Memory B cell (primary cell): ENCODE results near the gene PDRG1.

Experiments
- ATAC-seq: fragments of 150-1000 bp; cut with Tn5 transposase; 2 replicates; pipeline ENCODE4 v1.10.0; 2021; ENCODE audit warnings: low read depth, mild to moderate bottlenecking, moderate library complexity
- DNase-seq, 2 donors: peaks; one replicate each; pipeline ENCODE4 v3.0.0; 2022; ENCODE audit warnings: low spot score in 2 of 2
- H3K27ac Mint-ChIP-seq: one replicate; pipeline ENCODE4 v1.8.0; 2022; ENCODE audit warnings: mild to moderate bottlenecking, moderate library complexity, mixed read lengths
- H3K27me3 Mint-ChIP-seq: one replicate; pipeline ENCODE4 v1.8.0; 2022; ENCODE audit warnings: mixed read lengths
- H3K36me3 Mint-ChIP-seq: one replicate; pipeline ENCODE4 v1.8.0; 2022; ENCODE audit warnings: mild to moderate bottlenecking, mixed read lengths
- H3K4me1 Mint-ChIP-seq: one replicate; pipeline ENCODE4 v1.8.0; 2022; ENCODE audit warnings: mixed read lengths
- H3K4me3 Mint-ChIP-seq: one replicate; pipeline ENCODE4 v1.8.0; 2022; ENCODE audit warnings: mild to moderate bottlenecking, moderate library complexity, mixed read lengths
- H3K9me3 Mint-ChIP-seq: one replicate; pipeline ENCODE4 v1.8.0; 2022; ENCODE audit warnings: mixed read lengths

PDRG1 gene

DNA sequence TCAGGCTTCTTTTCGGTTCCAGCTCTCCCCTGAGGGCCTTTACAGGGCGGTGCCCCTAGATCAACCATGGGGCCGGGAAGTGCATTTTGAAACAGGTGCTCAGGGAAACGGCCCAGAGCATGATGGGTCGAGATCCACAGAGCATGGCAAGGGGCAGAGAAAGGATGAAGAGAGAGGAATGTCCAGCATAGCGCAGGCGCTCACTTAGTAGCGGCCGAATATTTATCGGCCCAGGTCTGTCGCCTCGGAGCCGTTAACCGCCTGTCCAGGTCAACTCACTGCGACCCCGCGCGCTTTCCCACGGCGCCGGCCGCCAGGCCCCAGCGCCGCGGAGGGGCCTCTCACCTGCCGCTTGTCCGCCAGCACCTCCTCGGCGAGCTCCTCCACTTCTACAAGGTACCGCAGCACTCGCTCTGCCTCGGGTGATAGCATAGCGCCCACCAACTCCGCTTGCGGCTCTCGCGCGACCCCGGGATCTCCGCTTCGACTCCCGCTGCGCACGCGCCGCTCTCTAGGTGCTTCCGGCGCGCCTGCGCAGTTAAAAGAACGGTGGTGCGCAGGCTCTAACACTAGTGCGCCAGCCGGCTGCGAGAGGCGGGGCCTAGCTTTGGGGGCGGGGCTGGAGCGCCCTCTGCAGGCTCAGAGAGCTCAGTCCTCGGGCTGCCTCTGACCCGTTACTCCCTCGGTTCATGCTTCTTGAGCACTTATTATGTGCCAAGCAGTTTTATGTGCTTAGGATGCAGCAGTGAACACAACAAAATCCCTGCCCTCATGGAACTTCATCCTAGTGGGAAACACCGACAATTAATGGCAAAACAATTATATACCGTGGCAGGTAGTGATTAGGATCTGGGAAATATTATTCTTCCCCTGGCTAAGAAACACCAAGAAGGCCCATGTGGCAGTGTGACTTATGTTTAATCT is at the start of gene PDRG1:
PDRG1 (minus strand) TSS at position 517 of the 924 bp plus-strand sequence; CDS start at position 432, 85 bp downstream.
- H3K36me3 Mint-ChIP-seq: peaks cover 20% of the 10 kb centered on the region
- peak within 1 kb of the TSS; percentile 98 for H3K27ac Mint-ChIP-seq
- peak; percentile 86 for ATAC-seq
- H3K27me3 Mint-ChIP-seq: peaks cover 8% of the 10 kb centered on the region
- H3K4me3 Mint-ChIP-seq: peak within 1 kb of the TSS; percentile 100
- H3K9me3 Mint-ChIP-seq: no peaks in the 10 kb centered on the region
- H3K4me1 Mint-ChIP-seq: peaks cover 23% of the 10 kb centered on the region
- peak; percentile 98 to 99 for DNase-seq

DNA sequence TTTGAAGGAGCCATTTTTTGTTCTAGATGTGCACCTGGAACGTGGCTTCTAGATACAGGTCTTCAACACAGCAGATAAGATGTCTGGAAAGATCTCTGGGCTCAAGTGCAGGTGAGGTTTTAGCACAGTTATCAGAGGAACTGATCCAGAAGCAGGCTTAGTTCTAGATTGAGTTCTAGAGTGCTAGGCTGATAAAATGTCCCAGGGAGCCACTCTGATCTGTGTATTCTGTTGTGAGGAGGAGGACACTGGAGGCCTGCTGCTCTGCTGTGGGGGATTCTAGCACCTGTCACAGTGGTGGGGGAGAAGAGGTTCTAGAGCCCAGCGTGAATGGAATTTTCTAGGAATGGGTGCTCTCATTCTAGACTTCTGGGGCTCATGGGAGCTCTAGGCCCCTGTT is 46.4 kb upstream of the PDRG1 start:
- H3K9me3 Mint-ChIP-seq: no peaks in the 10 kb centered on the region
- H3K4me3 Mint-ChIP-seq: no peak overlapping the region
- H3K27ac Mint-ChIP-seq: no peak overlapping the region
- H3K36me3 Mint-ChIP-seq: peaks cover 2% of the 10 kb centered on the region
- H3K4me1 Mint-ChIP-seq: peaks cover 16% of the 10 kb centered on the region
- peaks cover 27% of the 10 kb centered on the region for H3K27me3 Mint-ChIP-seq
- DNase-seq (no peak), ATAC-seq (no peak)

DNA sequence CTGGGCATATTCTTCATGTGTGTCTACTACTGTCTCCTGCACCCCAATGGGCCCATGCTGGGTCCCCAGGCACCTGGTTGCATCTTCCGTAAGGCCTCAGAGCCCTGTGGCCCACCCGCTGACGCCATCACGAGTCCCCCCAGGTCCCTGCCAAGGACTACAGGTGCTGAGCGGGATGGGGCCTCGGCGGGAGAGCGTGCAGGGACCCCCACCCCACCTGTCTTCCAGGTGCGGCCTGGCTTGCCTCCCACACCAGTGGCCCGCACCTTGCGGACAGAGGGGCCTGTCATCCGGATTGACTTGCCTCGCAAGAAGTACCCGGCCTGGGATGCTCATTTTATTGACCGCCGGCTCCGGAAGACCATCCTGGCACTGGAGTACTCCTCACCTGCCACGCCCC is 45.1 kb upstream of the PDRG1 start:
- no peak for ATAC-seq
- peaks cover 33% of the 10 kb centered on the region for H3K27me3 Mint-ChIP-seq

GRCh38 chr20:31992086-31992485 is 40.2 kb upstream of the PDRG1 start:
- H3K4me1 Mint-ChIP-seq: peaks cover 16% of the 10 kb centered on the region
- no peak overlapping the region for H3K27ac Mint-ChIP-seq
- peaks cover 34% of the 10 kb centered on the region for H3K27me3 Mint-ChIP-seq
- DNase-seq (no peak), ATAC-seq (no peak)
- no peaks in the 10 kb centered on the region for H3K9me3 Mint-ChIP-seq
- peaks cover 2% of the 10 kb centered on the region for H3K36me3 Mint-ChIP-seq
- no peak overlapping the region for H3K4me3 Mint-ChIP-seq

More for the DNA sequence above, 45.1 kb upstream of the PDRG1 start:
- Mint-ChIP-seq H3K27ac (no peak overlapping the region), H3K36me3 (peaks cover 2% of the 10 kb centered on the region), H3K4me1 (peaks cover 16% of the 10 kb centered on the region), H3K9me3 (no peaks in the 10 kb centered on the region), H3K4me3 (no peak overlapping the region)
- DNase-seq: no peak

DNA sequence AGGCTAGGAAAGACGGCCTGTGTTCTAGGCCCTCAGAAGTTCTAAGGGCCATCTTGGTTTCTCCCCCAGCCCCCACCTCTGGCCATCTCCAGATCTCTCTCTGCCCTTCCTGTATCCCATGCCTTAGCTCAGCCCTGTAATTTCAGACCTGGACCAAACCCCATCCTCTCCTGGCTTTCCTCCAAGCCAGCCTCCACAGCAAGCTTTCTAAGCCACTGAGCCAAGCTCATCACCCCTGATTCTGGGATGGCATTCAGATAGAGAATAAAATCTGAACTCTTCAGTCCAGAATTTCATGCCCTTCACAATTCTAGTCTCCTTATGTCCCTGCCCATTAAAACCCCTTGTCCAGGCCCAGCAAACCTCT is 39.5 kb upstream of the PDRG1 start:
- Mint-ChIP-seq H3K4me3 (no peak overlapping the region), H3K36me3 (no peaks in the 10 kb centered on the region), H3K27me3 (peaks cover 28% of the 10 kb centered on the region), H3K4me1 (peaks cover 11% of the 10 kb centered on the region), H3K27ac (no peak overlapping the region), H3K9me3 (no peaks in the 10 kb centered on the region)
- DNase-seq: no peak
- ATAC-seq: no peak

DNA sequence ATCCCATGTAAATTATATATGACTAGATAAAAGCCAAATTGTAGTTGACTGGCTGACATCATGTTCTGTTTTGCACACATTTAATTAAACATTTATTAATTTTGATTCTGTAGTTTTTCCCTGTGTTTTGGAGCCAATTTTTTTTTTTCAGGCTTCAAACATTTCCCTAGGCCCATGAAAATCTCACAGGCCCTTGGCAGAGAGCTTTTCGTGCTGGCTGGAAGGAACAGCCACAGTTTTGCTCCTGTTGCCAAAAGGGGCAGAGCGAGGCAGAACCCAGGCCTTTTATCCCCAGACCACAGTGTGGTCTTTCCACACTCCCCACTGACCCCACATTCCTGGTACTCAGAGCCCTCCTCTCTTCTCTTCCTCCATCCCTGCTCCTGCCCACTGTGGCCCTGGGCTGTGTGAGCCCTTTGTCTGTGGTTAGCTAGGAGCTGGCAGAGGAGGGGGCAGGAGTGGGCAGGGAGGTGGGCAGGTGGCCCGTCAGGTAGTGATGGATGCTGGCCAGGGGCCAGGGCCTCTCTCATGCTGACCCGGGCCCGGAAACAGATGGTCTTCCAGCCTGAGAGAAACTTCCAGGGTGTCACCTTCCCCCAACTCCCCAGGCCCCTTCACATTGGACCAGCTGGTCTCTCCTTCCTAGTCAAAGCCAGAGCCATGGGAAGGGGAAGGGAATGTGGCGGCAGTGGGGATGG is 38.9 kb upstream of the PDRG1 start:
- H3K4me1 Mint-ChIP-seq: peaks cover 7% of the 10 kb centered on the region

GRCh38 chr20:31989030-31989645 is 37.3 kb upstream of the PDRG1 start:
- Mint-ChIP-seq H3K4me3 (no peak overlapping the region), H3K27me3 (peaks cover 18% of the 10 kb centered on the region)

More for the DNA sequence above, 38.9 kb upstream of the PDRG1 start:
- Mint-ChIP-seq H3K9me3 (no peaks in the 10 kb centered on the region), H3K4me3 (no peak overlapping the region), H3K27me3 (peaks cover 23% of the 10 kb centered on the region), H3K36me3 (no peaks in the 10 kb centered on the region), H3K27ac (no peak overlapping the region)
- no peak for ATAC-seq
- no peak for DNase-seq

DNA sequence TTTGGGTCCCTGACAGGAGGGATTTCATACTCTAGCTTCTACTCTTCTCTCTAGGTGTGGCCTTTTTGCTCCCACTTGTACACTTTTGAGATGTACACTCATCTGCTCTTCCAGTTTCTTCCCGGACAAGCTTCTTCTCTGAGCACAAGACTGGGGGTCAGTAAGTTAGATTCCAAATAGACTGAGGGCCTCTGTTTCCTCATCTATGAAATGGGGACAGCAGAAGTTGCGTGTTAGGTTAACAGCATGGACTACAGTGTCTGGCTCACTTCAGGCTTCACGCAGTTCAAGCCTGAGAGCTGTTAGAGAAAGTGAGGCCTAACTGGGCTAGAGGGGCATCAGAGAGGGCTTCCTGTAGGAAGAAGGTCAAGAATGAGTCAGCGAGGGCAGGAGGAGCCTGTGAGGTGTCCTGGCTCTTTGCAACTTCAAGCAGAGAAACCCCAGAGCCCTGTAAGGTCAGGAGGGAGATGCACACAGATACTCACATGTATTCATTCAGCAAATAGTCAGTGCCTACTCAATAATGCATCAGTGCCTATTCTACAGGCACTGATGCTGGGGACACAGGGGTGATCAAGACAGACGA is 36.7 kb upstream of the PDRG1 start:
- Mint-ChIP-seq H3K9me3 (no peaks in the 10 kb centered on the region), H3K4me3 (no peak overlapping the region), H3K4me1 (no peaks in the 10 kb centered on the region), H3K27ac (no peak overlapping the region), H3K36me3 (no peaks in the 10 kb centered on the region), H3K27me3 (peaks cover 13% of the 10 kb centered on the region)
- ATAC-seq (no peak), DNase-seq (no peak)

More at GRCh38 chr20:31989030-31989645, 37.3 kb upstream of the PDRG1 start:
- Mint-ChIP-seq H3K9me3 (no peaks in the 10 kb centered on the region), H3K36me3 (no peaks in the 10 kb centered on the region), H3K4me1 (no peaks in the 10 kb centered on the region), H3K27ac (no peak overlapping the region)
- no peak for DNase-seq
- ATAC-seq: no peak

GRCh38 chr20:31987744-31988143 is 35.9 kb upstream of the PDRG1 start:
- H3K27ac Mint-ChIP-seq: no peak overlapping the region
- no peaks in the 10 kb centered on the region for H3K36me3 Mint-ChIP-seq
- H3K4me1 Mint-ChIP-seq: no peaks in the 10 kb centered on the region
- no peaks in the 10 kb centered on the region for H3K9me3 Mint-ChIP-seq
- H3K4me3 Mint-ChIP-seq: no peak overlapping the region
- ATAC-seq (no peak), DNase-seq (no peak)
- peaks cover 11% of the 10 kb centered on the region for H3K27me3 Mint-ChIP-seq

DNA sequence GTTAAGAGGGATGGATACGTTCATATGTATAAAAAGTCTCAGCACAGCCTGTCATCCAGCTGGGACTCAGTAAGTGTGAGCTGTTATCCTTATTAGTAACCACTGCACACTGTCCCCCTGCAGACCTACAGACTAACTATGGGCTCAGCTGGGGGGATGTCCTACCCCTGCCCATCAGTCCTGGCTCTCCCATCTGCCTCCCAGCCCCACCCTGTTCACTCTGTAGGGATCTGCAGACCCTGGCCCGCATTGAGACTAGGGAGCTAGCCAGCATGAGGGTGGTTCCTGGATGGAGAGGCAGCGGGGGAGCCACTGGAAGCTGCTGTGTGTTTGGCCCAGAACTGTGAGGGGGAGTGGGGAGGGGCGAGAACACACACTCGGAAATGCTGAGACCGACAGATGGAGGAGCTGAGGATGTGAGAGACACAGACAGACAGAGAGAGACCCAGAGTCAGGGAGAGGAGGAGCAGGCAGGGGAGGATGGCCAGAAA is 33.2 kb upstream of the PDRG1 start:
- Mint-ChIP-seq H3K27me3 (peaks cover 8% of the 10 kb centered on the region), H3K4me1 (no peaks in the 10 kb centered on the region), H3K36me3 (no peaks in the 10 kb centered on the region), H3K9me3 (no peaks in the 10 kb centered on the region), H3K27ac (no peak overlapping the region), H3K4me3 (no peak overlapping the region)
- DNase-seq: no peak
- no peak for ATAC-seq

DNA sequence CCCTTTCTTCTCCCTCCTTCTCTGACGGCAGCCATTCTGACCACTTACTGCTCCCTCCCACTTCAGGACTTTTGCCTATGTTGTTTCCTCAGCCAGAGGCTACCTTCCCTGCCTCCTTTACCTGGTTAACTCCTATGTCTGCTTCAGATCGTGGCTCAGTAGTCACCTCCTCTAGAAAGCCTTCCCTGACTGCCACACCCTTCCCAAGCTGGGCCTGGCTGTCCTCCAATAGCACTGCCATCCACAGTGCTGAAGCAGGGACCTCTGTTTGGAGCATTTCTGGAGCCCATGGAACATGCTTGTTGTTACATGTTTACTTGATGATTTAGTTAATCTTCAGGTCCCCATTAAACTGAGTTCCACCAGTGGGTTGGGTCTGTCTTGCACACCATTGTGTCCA is 29.9 kb upstream of the PDRG1 start:
- no peaks in the 10 kb centered on the region for H3K36me3 Mint-ChIP-seq
- H3K27me3 Mint-ChIP-seq: peaks cover 16% of the 10 kb centered on the region
- H3K9me3 Mint-ChIP-seq: no peaks in the 10 kb centered on the region
- no peak overlapping the region for H3K27ac Mint-ChIP-seq
- H3K4me1 Mint-ChIP-seq: no peaks in the 10 kb centered on the region
- H3K4me3 Mint-ChIP-seq: no peak overlapping the region
- no peak for ATAC-seq
- DNase-seq: no peak

- Mint-ChIP-seq H3K4me3 (no peak overlapping the region), H3K27me3 (peaks cover 24% of the 10 kb centered on the region)
Measured at GRCh38 chr20:31979713-31980426, 28.0 kb upstream of the PDRG1 start.

DNA sequence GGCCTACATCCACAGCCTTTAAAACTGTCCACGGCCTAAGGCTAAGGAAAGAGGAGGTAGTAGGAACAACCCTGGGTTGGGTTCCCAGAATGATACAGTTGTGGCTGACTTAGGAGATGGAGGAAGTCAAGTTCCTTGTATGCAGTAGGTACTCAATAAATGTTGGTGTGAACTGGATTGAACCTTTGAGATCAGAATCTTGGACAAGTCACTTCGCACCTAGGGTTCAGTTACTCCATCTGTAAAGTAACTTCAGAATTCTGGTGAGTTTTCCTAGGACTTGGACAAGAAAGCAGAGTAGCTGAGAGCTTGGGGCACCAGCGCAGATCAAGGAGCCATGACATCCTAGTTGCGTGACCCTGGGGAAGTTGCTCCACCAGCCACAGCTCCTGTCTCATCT is 25.2 kb upstream of the PDRG1 start:
- DNase-seq (no peak), ATAC-seq (no peak)
- Mint-ChIP-seq H3K27me3 (peaks cover 26% of the 10 kb centered on the region), H3K36me3 (no peaks in the 10 kb centered on the region), H3K4me3 (no peak overlapping the region), H3K27ac (no peak overlapping the region), H3K4me1 (no peaks in the 10 kb centered on the region), H3K9me3 (no peaks in the 10 kb centered on the region)

More at GRCh38 chr20:31979713-31980426, 28.0 kb upstream of the PDRG1 start:
- no peak overlapping the region for H3K27ac Mint-ChIP-seq
- DNase-seq: no peak
- no peak for ATAC-seq
- no peaks in the 10 kb centered on the region for H3K36me3 Mint-ChIP-seq
- H3K9me3 Mint-ChIP-seq: no peaks in the 10 kb centered on the region
- no peaks in the 10 kb centered on the region for H3K4me1 Mint-ChIP-seq
